Neural crest cell (in vitro differentiated cells): ENCODE measurements around the gene STK17B. TPM values are rescaled to one million over a fixed set of nuclear protein-coding genes. Genes with fewer than 3 reads are reported as not detected.

Experiments
- DNase-seq: peaks from one replicate; pipeline ENCODE4 v3.0.0; 2021; ENCODE audit warnings: low read depth, mixed read lengths, low spot score
- H3K27ac Mint-ChIP-seq: one replicate; pipeline ENCODE4 v1.8.0; 2021; ENCODE audit warnings: mild to moderate bottlenecking, mixed read lengths; ENCODE audit not compliant: unreplicated experiment
- H3K27me3 Mint-ChIP-seq: 2 replicates; pipeline ENCODE4 v1.8.0; 2021; ENCODE audit warnings: low read depth, mild to moderate bottlenecking, mixed read lengths
- H3K36me3 Mint-ChIP-seq: 2 replicates; pipeline ENCODE4 v1.8.0; 2021; ENCODE audit warnings: low read depth, mild to moderate bottlenecking, mixed read lengths
- H3K4me1 Mint-ChIP-seq: 2 replicates; pipeline ENCODE4 v1.8.0; 2021; ENCODE audit warnings: mixed read lengths
- H3K4me3 Mint-ChIP-seq: one replicate; pipeline ENCODE4 v1.8.0; 2021; ENCODE audit warnings: mild to moderate bottlenecking, mixed read lengths
- H3K9me3 Mint-ChIP-seq: 2 replicates; pipeline ENCODE4 v1.8.0; 2021; ENCODE audit warnings: mixed read lengths
- CTCF ChIP-seq: fragments of 200-600 bp; sonication (generic); conservative IDR thresholded peaks from 2 replicates; pipeline ENCODE4 v1.5.0; 2021; ENCODE audit warnings: antibody characterized with exemption, mild to moderate bottlenecking
- long read RNA-seq: library from polyadenylated mRNA; unstranded; transcript quantifications from one replicate; pipeline ENCODE4 v2.0.0, GENCODE V29; 2020
- total RNA-seq: library from RNA; stranded (reverse); gene quantifications from 2 replicates; pipeline ENCODE4 v1.2.1, GENCODE V29; 2021

STK17B gene
- total RNA-seq, result 7.3 and 8.1 TPM in 2 replicates
- long read RNA-seq, partial matches to known transcripts, result 0 of 1 reads
- long read RNA-seq, other reads (novel, unspliced or antisense), result 1 of 1 reads

- Mint-ChIP-seq H3K9me3 (no peaks in the 10 kb centered on the region), H3K36me3 (no peaks in the 10 kb centered on the region), H3K27ac (peak within 1 kb of the TSS; percentile 73), H3K4me3 (peak within 1 kb of the TSS; percentile 93), H3K4me1 (peaks cover 17% of the 10 kb centered on the region), H3K27me3 (peaks cover 40% of the 10 kb centered on the region)
- DNase-seq, result peak; percentile 79
- peak; percentile 37 for TF ChIP-seq CTCF
Measured at GRCh38 chr2:196171248-196171871, at the start of gene STK17B. Gene STK17B, minus strand, starts transcription at chr2:196171578. Its CDS starts 8,195 bp downstream, at chr2:196163383.

- Mint-ChIP-seq H3K4me3 (no peak overlapping the region), H3K27ac (no peak overlapping the region), H3K36me3 (no peaks in the 10 kb centered on the region), H3K27me3 (no peaks in the 10 kb centered on the region), H3K9me3 (no peaks in the 10 kb centered on the region), H3K4me1 (no peaks in the 10 kb centered on the region)
- DNase-seq, result no peak
- no peak for TF ChIP-seq CTCF
Measured at GRCh38 chr2:196220671-196221070, 49.3 kb upstream of the STK17B start.

GRCh38 chr2:196219671-196220070 lies 48.3 kb upstream of the STK17B start:
- H3K27ac Mint-ChIP-seq, result no peak overlapping the region
- DNase-seq, result no peak
- no peak overlapping the region for H3K4me3 Mint-ChIP-seq
- TF ChIP-seq CTCF, result no peak
- H3K36me3 Mint-ChIP-seq, result no peaks in the 10 kb centered on the region
- H3K27me3 Mint-ChIP-seq, result no peaks in the 10 kb centered on the region
- no peaks in the 10 kb centered on the region for H3K4me1 Mint-ChIP-seq
- no peaks in the 10 kb centered on the region for H3K9me3 Mint-ChIP-seq

GRCh38 chr2:196218106-196218505 lies 46.7 kb upstream of the STK17B start:
- no peak for DNase-seq
- no peaks in the 10 kb centered on the region for H3K27me3 Mint-ChIP-seq
- H3K4me3 Mint-ChIP-seq, result no peak overlapping the region
- H3K9me3 Mint-ChIP-seq, result no peaks in the 10 kb centered on the region
- H3K36me3 Mint-ChIP-seq, result no peaks in the 10 kb centered on the region
- TF ChIP-seq CTCF, result no peak
- no peak overlapping the region for H3K27ac Mint-ChIP-seq
- no peaks in the 10 kb centered on the region for H3K4me1 Mint-ChIP-seq

- Mint-ChIP-seq H3K4me1 (no peaks in the 10 kb centered on the region), H3K4me3 (no peak overlapping the region), H3K36me3 (peaks cover 3% of the 10 kb centered on the region), H3K9me3 (peaks cover 3% of the 10 kb centered on the region), H3K27me3 (no peaks in the 10 kb centered on the region), H3K27ac (no peak overlapping the region)
- no peak for DNase-seq
- no peak for TF ChIP-seq CTCF
Measured at GRCh38 chr2:196217116-196217515, 45.7 kb upstream of the STK17B start.
